Astrocyte (in vitro differentiated cells and primary cell): Measurements from ENCODE around the gene BLVRA. TPM values are rescaled to one million over a fixed set of nuclear protein-coding genes. Genes with fewer than 3 reads are reported as not detected.
"Not testable (repeated sequence)": the region's sequence is repeated elsewhere in the genome, so short reads cannot be mapped to it uniquely, and the experiment has no call there.

Source experiments
- DNase-seq: peaks from one replicate; pipeline ENCODE4 v3.0.0-alpha.2; 2010; ENCODE audit warnings: low read depth
- FAIRE-seq: peaks from 2 replicates; lab custom pipeline; 2011; peaks lifted over from hg19 to GRCh38; lab: Jason Lieb, UNC
- H2AFZ ChIP-seq: 2 replicates; pipeline ENCODE4 v1.6.0; 2012; ENCODE audit warnings: low read depth, low read length, inconsistent platforms
- H3K27ac ChIP-seq: 2 replicates; pipeline ENCODE4 v1.5.1; 2011; ENCODE audit warnings: low read depth, low read length, inconsistent platforms
- H3K27me3 ChIP-seq: 2 replicates; pipeline ENCODE4 v1.6.0; 2011; ENCODE audit warnings: low read length, inconsistent platforms; ENCODE audit not compliant: insufficient read depth
- H3K36me3 ChIP-seq: 2 replicates; pipeline ENCODE4 v1.5.1; 2011; ENCODE audit warnings: low read length, inconsistent platforms; ENCODE audit not compliant: insufficient read depth
- H3K4me1 ChIP-seq: 2 replicates; pipeline ENCODE4 v1.5.1; 2011; ENCODE audit warnings: low read length, inconsistent platforms; ENCODE audit not compliant: insufficient read depth
- H3K4me2 ChIP-seq: 2 replicates; pipeline ENCODE4 v1.6.0; 2012; ENCODE audit warnings: low read length, inconsistent platforms
- H3K4me3 ChIP-seq: 2 replicates; pipeline ENCODE4 v1.5.1; 2011; ENCODE audit warnings: low read depth, mild to moderate bottlenecking, low read length, inconsistent platforms; ENCODE audit not compliant: insufficient read depth
- H3K79me2 ChIP-seq: 2 replicates; pipeline ENCODE4 v1.6.0; 2012; ENCODE audit warnings: mild to moderate bottlenecking, low read length, inconsistent platforms; ENCODE audit not compliant: insufficient read depth
- H3K9ac ChIP-seq: 2 replicates; pipeline ENCODE4 v1.6.0; 2012; ENCODE audit warnings: mild to moderate bottlenecking, low read length, inconsistent platforms
- H3K9me3 ChIP-seq: 2 replicates; pipeline ENCODE4 v1.5.1; 2012; ENCODE audit warnings: low read depth, mild to moderate bottlenecking, low read length, inconsistent platforms; ENCODE audit not compliant: insufficient read depth
- H4K20me1 ChIP-seq: 2 replicates; pipeline ENCODE4 v1.6.0; 2012; ENCODE audit warnings: low read length, inconsistent platforms; ENCODE audit not compliant: insufficient read depth
- H3K27ac Mint-ChIP-seq: one replicate; pipeline ENCODE4 v1.8.0; 2021; ENCODE audit warnings: mild to moderate bottlenecking, mixed read lengths; ENCODE audit not compliant: unreplicated experiment
- H3K27me3 Mint-ChIP-seq: one replicate; pipeline ENCODE4 v1.8.0; 2021; ENCODE audit warnings: low read depth, mixed read lengths; ENCODE audit not compliant: unreplicated experiment
- H3K36me3 Mint-ChIP-seq: one replicate; pipeline ENCODE4 v1.8.0; 2021; ENCODE audit warnings: low read depth, mixed read lengths; ENCODE audit not compliant: unreplicated experiment
- H3K4me1 Mint-ChIP-seq: one replicate; pipeline ENCODE4 v1.8.0; 2021; ENCODE audit warnings: low read depth, mixed read lengths; ENCODE audit not compliant: unreplicated experiment
- H3K4me3 Mint-ChIP-seq: one replicate; pipeline ENCODE4 v1.8.0; 2021; ENCODE audit warnings: mild to moderate bottlenecking, moderate library complexity, mixed read lengths; ENCODE audit not compliant: unreplicated experiment
- H3K9me3 Mint-ChIP-seq: one replicate; pipeline ENCODE4 v1.8.0; 2021; ENCODE audit warnings: mild to moderate bottlenecking, mixed read lengths; ENCODE audit not compliant: unreplicated experiment
- EZH2 ChIP-seq: IDR thresholded peaks from 2 replicates; pipeline ENCODE4 v1.6.1; 2012; ENCODE audit warnings: mild to moderate bottlenecking, low read length, inconsistent platforms; ENCODE audit not compliant: insufficient read depth
- total RNA-seq: library from RNA; stranded (reverse); gene quantifications from 2 replicates; pipeline ENCODE4 v1.2.1, GENCODE V29; 2021
- TF ChIP-seq, protein P1 (sequence below): IDR thresholded peaks from 2 replicates; pipeline ENCODE4 v1.5.1; 2011; ENCODE audit warnings: low read depth, mild to moderate bottlenecking, inconsistent platforms, low read length, moderate library complexity; ENCODE audit not compliant: insufficient read depth

BLVRA gene
- total RNA-seq, 1 donor from 2014 or later: 48.9 TPM

DNA sequence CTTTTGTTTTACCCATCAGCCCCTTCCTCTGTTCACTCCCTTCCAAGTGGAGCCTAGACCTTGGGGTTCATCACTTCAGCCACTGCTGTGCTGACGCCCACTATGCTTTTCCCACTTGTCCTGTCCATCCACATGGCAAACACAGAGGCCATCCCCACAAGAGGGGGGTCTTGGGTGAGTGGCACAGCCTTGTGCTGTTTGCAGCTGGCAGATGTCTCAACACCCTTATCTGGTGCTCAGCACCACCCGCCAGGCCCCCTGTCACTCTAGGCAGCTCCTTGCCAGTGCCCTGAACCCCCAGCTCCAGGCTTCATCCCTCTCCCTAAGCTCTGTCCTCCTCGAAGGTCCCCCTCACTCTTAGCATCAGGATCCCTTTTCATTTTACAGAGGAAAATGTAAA is 13.1 kb downstream of the BLVRA start:
- no peaks in the 10 kb centered on the region for H3K9me3 ChIP-seq
- no peak overlapping the region for H3K27ac ChIP-seq
- peaks cover 23% of the 10 kb centered on the region for H3K36me3 Mint-ChIP-seq
- no peaks in the 10 kb centered on the region for H3K4me1 ChIP-seq
- H4K20me1 ChIP-seq: peaks cover 21% of the 10 kb centered on the region
- H3K9ac ChIP-seq: no peak overlapping the region
- no peak overlapping the region for H3K27ac Mint-ChIP-seq
- no peak overlapping the region for H3K4me3 Mint-ChIP-seq
- TF ChIP-seq, protein P1, sequence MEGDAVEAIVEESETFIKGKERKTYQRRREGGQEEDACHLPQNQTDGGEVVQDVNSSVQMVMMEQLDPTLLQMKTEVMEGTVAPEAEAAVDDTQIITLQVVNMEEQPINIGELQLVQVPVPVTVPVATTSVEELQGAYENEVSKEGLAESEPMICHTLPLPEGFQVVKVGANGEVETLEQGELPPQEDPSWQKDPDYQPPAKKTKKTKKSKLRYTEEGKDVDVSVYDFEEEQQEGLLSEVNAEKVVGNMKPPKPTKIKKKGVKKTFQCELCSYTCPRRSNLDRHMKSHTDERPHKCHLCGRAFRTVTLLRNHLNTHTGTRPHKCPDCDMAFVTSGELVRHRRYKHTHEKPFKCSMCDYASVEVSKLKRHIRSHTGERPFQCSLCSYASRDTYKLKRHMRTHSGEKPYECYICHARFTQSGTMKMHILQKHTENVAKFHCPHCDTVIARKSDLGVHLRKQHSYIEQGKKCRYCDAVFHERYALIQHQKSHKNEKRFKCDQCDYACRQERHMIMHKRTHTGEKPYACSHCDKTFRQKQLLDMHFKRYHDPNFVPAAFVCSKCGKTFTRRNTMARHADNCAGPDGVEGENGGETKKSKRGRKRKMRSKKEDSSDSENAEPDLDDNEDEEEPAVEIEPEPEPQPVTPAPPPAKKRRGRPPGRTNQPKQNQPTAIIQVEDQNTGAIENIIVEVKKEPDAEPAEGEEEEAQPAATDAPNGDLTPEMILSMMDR: no peak
- no peak for TF ChIP-seq EZH2
- no peak overlapping the region for H3K4me3 ChIP-seq
- no peaks in the 10 kb centered on the region for H3K36me3 ChIP-seq
- no peaks in the 10 kb centered on the region for H3K79me2 ChIP-seq
- H3K9me3 Mint-ChIP-seq: peaks cover 12% of the 10 kb centered on the region
- FAIRE-seq: no peak
- DNase-seq: no peak
- H2AFZ ChIP-seq: no peak overlapping the region
- H3K4me2 ChIP-seq: no peak overlapping the region
- H3K27me3 ChIP-seq: no peaks in the 10 kb centered on the region
- no peaks in the 10 kb centered on the region for H3K27me3 Mint-ChIP-seq
- no peaks in the 10 kb centered on the region for H3K4me1 Mint-ChIP-seq

DNA sequence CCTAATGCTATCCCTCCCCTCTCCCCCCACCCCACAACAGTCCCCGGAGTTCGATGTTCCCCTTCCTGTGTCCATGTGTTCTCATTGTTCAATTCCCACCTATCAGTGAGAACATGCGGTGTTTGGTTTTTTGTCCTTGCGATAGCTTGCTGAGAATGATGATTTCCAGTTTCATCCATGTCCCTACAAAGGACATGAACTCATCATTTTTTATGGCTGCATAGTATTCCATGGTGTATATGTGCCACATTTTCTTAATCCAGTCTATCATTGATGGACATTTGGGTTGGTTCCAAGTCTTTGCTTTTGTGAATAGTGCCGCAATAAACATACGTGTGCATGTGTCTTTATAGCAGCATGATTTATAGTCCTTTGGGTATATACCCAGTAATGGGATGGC is 14.8 kb downstream of the BLVRA start:
- not testable (repeated sequence) for H3K4me3 ChIP-seq, FAIRE-seq
- H3K9me3 Mint-ChIP-seq: peaks cover 17% of the 10 kb centered on the region

DNA sequence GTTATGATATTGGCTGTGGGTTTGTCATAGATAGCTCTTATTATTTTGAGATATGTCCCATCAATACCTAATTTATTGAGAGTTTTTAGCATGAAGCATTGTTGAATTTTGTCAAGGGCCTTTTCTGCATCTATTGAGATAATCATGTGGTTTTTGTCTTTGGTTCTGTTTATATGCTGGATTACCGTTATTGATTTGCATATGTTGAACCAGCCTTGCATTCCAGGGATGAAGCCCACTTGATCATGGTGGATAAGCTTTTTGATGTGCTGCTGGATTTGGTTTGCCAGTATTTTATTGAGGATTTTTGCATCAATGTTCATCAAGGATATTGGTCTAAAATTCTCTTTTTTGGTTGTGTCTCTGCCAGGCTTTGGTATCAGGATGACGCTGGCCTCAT is 16.8 kb downstream of the BLVRA start:
- not testable (repeated sequence) for FAIRE-seq

More for the DNA sequence above, 14.8 kb downstream of the BLVRA start:
- not testable (repeated sequence) for H3K36me3 ChIP-seq, H3K27me3 Mint-ChIP-seq, H3K27me3 ChIP-seq, DNase-seq, H3K4me2 ChIP-seq, H3K4me3 Mint-ChIP-seq, H3K4me1 ChIP-seq, H3K9ac ChIP-seq, H2AFZ ChIP-seq, H3K27ac ChIP-seq, H3K4me1 Mint-ChIP-seq, H3K79me2 ChIP-seq, H3K27ac Mint-ChIP-seq, H3K9me3 ChIP-seq
- H4K20me1 ChIP-seq: peaks cover 14% of the 10 kb centered on the region
- peaks cover 30% of the 10 kb centered on the region for H3K36me3 Mint-ChIP-seq

GRCh38 chr7:43778293-43779044 is 20.0 kb downstream of the BLVRA start:
- not testable (repeated sequence) for H3K9ac ChIP-seq, H3K9me3 ChIP-seq, H3K27me3 ChIP-seq, H3K27ac Mint-ChIP-seq, H3K36me3 ChIP-seq, H3K27me3 Mint-ChIP-seq, H3K4me1 ChIP-seq, H3K4me3 Mint-ChIP-seq, H3K27ac ChIP-seq, H2AFZ ChIP-seq, H4K20me1 ChIP-seq, H3K4me1 Mint-ChIP-seq, H3K79me2 ChIP-seq, DNase-seq, H3K4me3 ChIP-seq, H3K4me2 ChIP-seq, FAIRE-seq
- Mint-ChIP-seq H3K36me3 (peaks cover 26% of the 10 kb centered on the region), H3K9me3 (peaks cover 13% of the 10 kb centered on the region)

More for the DNA sequence above, 16.8 kb downstream of the BLVRA start:
- H3K27ac Mint-ChIP-seq, DNase-seq, H3K36me3 ChIP-seq, H3K4me1 Mint-ChIP-seq, H3K9me3 ChIP-seq, H3K27me3 ChIP-seq, H3K27me3 Mint-ChIP-seq, H3K4me3 Mint-ChIP-seq, H3K9ac ChIP-seq, H2AFZ ChIP-seq, H3K4me1 ChIP-seq, H3K27ac ChIP-seq, H3K79me2 ChIP-seq, H3K4me2 ChIP-seq, H3K4me3 ChIP-seq, H4K20me1 ChIP-seq: not testable (repeated sequence)
- H3K9me3 Mint-ChIP-seq: peaks cover 20% of the 10 kb centered on the region
- peaks cover 38% of the 10 kb centered on the region for H3K36me3 Mint-ChIP-seq
